ENCODE results near the gene MICA. TPM values are rescaled to one million over a fixed set of nuclear protein-coding genes. Genes with fewer than 3 reads are reported as not detected.

Gene MICA
- total RNA-seq, 4 donors from 2014 or later, result 0.17 to 7.8 (median 5.0) TPM

GRCh38 chr6:31378721-31379103 is 24.7 kb upstream of the MICA start:
- DNase-seq (no peak), ATAC-seq (no peak)
- no peaks in the 10 kb centered on the region for H3K9me3 ChIP-seq
- H3K4me3 ChIP-seq, result no peak overlapping the region
- intact Hi-C loops (cut with DNase I; ENCODE audit: low total_unique reads), result no loop called here
- TF ChIP-seq POLR2A (IDR thresholded peaks at IDR 0.05), result no peak
- TF ChIP-seq, protein P1, sequence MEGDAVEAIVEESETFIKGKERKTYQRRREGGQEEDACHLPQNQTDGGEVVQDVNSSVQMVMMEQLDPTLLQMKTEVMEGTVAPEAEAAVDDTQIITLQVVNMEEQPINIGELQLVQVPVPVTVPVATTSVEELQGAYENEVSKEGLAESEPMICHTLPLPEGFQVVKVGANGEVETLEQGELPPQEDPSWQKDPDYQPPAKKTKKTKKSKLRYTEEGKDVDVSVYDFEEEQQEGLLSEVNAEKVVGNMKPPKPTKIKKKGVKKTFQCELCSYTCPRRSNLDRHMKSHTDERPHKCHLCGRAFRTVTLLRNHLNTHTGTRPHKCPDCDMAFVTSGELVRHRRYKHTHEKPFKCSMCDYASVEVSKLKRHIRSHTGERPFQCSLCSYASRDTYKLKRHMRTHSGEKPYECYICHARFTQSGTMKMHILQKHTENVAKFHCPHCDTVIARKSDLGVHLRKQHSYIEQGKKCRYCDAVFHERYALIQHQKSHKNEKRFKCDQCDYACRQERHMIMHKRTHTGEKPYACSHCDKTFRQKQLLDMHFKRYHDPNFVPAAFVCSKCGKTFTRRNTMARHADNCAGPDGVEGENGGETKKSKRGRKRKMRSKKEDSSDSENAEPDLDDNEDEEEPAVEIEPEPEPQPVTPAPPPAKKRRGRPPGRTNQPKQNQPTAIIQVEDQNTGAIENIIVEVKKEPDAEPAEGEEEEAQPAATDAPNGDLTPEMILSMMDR (IDR thresholded peaks at IDR 0.05 in 4 of 5, conservative IDR thresholded peaks at IDR 0.05 in 1 of 5), result no peak
- in situ Hi-C loops (cut with MboI; ENCODE audit: low sequenced_read_pairs in 4 of 4), result loop anchor here in 1 of 4 donors (10.0 kb wide), 1 partner anchor 104 kb away; the partner anchor contains the start of gene HLA-C
- peaks cover 9 to 12% (median 11%) of the 10 kb centered on the region in 3 donors for H3K27me3 ChIP-seq
- H3K27ac ChIP-seq, result no peak overlapping the region
- no peaks in the 10 kb centered on the region for H3K36me3 ChIP-seq
- no peaks in the 10 kb centered on the region for H3K4me1 ChIP-seq

DNA sequence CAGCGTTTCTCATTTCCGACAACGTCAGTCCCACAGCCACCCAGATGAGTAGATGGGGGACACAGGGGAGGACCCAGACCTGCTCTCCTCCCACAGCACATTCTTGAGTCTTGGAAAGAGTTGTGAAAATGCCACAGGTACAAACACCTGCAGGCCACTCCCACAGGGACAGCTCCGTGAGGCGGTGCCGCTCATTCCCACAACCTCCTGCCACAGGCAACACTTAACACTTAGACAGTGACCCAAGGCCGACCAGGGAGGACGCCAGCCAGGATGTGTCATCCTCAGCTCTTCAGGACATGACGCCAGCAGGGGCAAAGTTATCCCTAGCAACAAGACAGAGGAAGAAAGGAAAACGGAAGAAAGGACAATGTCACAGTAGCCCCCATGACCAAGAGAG is 23.5 kb upstream of the MICA start:
- no peak for DNase-seq

DNA sequence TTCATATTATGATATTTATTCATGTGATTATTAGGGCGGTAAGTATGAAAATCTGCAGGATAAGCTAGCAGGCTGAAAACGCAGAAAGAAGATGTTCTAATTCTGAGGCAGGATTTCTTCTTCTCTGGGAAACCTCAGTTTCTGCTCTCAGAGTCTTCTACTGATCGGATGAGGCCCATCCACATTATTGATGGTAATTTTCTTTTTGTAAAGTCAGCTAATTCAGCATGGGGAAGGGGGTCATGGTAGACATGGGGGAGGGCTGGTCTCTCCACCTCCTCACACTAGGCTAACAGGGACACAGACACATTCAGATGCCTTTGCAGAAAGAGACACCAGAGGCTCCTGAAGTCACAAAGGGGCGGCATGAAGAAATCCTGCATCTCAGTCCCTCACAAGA is 21.7 kb upstream of the MICA start:
- intact Hi-C loops (cut with DNase I; ENCODE audit: low total_unique reads) (no loop called here), in situ Hi-C loops (cut with MboI; ENCODE audit: low sequenced_read_pairs in 4 of 4) (no loop called here)
- H3K4me1 ChIP-seq, result no peaks in the 10 kb centered on the region
- DNase-seq (no peak), ATAC-seq (no peak)
- no peaks in the 10 kb centered on the region for H3K36me3 ChIP-seq
- TF ChIP-seq POLR2A (IDR thresholded peaks at IDR 0.05), result no peak
- TF ChIP-seq, protein P1 (IDR thresholded peaks at IDR 0.05 in 4 of 5, conservative IDR thresholded peaks at IDR 0.05 in 1 of 5), result no peak
- no peak overlapping the region for H3K4me3 ChIP-seq
- H3K27ac ChIP-seq, result no peak overlapping the region
- peaks cover 7 to 12% (median 9%) of the 10 kb centered on the region in 3 donors for H3K27me3 ChIP-seq
- H3K9me3 ChIP-seq, result no peaks in the 10 kb centered on the region

More for the DNA sequence above, 23.5 kb upstream of the MICA start:
- ATAC-seq, result no peak
- Histone ChIP-seq H3K36me3 (no peaks in the 10 kb centered on the region), H3K9me3 (no peaks in the 10 kb centered on the region), H3K4me1 (no peaks in the 10 kb centered on the region), H3K27ac (no peak overlapping the region), H3K27me3 (peaks cover 9 to 12% (median 11%) of the 10 kb centered on the region in 3 donors), H3K4me3 (no peak overlapping the region)
- intact Hi-C loops (cut with DNase I; ENCODE audit: low total_unique reads), result no loop called here
- TF ChIP-seq, protein P1 (IDR thresholded peaks at IDR 0.05 in 4 of 5, conservative IDR thresholded peaks at IDR 0.05 in 1 of 5), result no peak
- TF ChIP-seq POLR2A (IDR thresholded peaks at IDR 0.05), result no peak
- in situ Hi-C loops (cut with MboI; ENCODE audit: low sequenced_read_pairs in 4 of 4), result loop anchor here in 1 of 4 donors (10.0 kb wide), 1 partner anchor 105 kb away; the partner anchor contains the start of gene HLA-C

- Histone ChIP-seq H3K4me3 (no peak overlapping the region), H3K27me3 (peaks cover 3 to 12% (median 7%) of the 10 kb centered on the region in 3 donors), H3K27ac (no peak overlapping the region), H3K36me3 (no peaks in the 10 kb centered on the region), H3K4me1 (no peaks in the 10 kb centered on the region), H3K9me3 (no peaks in the 10 kb centered on the region)
- no peak for ATAC-seq
- intact Hi-C loops (cut with DNase I; ENCODE audit: low total_unique reads), result no loop called here
- no peak for DNase-seq
- in situ Hi-C loops (cut with MboI; ENCODE audit: low sequenced_read_pairs in 4 of 4), result no loop called here
- TF ChIP-seq, protein P1 (IDR thresholded peaks at IDR 0.05 in 4 of 5, conservative IDR thresholded peaks at IDR 0.05 in 1 of 5), result no peak
- TF ChIP-seq POLR2A (IDR thresholded peaks at IDR 0.05), result no peak
These were observed 20.2 kb upstream of the MICA start for GRCh38 chr6:31383149-31383548.

DNA sequence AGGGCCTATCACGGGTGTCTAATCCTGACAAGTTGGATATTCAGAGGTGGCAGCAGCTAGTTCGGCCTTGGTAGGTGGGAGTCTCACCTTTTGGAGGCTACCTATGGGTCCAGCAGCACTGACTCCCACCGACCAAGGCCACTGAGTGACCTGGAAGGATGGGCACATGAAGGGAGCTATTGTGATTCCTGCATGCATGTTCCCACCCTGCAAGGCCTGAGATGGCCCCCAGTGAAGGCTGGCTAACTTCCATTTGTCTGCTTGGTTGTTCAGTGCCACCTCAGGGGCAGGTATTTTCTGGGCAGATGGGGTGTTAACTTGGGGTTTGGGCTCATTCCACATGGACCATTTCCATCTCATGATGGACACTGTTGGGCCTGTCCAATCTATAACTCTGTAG is 18.4 kb upstream of the MICA start:
- no peak overlapping the region for H3K4me3 ChIP-seq
- H3K27me3 ChIP-seq, result peaks cover 0 to 4% (median 0%) of the 10 kb centered on the region in 3 donors
- ATAC-seq (no peak), DNase-seq (no peak)
- no peaks in the 10 kb centered on the region for H3K9me3 ChIP-seq
- intact Hi-C loops (cut with DNase I; ENCODE audit: low total_unique reads), result no loop called here
- H3K27ac ChIP-seq, result no peak overlapping the region
- no peaks in the 10 kb centered on the region for H3K4me1 ChIP-seq
- no peaks in the 10 kb centered on the region for H3K36me3 ChIP-seq
- TF ChIP-seq, protein P1 (IDR thresholded peaks at IDR 0.05 in 4 of 5, conservative IDR thresholded peaks at IDR 0.05 in 1 of 5), result no peak
- TF ChIP-seq POLR2A (IDR thresholded peaks at IDR 0.05), result no peak
- in situ Hi-C loops (cut with MboI; ENCODE audit: low sequenced_read_pairs in 4 of 4), result no loop called here

Data from gastrocnemius medialis (tissue), 4 donors.